GM21717 (cell line): Measurements from ENCODE around the gene GPC4.
A peak's percentile ranks its signal among the peaks of the same experiment; 100 is the strongest.

Source experiments
- ATAC-seq: cut with Tn5 transposase; IDR thresholded peaks from one replicate; pipeline ENCODE4 v1.9.1; 2021; ENCODE audit warnings: mild to moderate bottlenecking, moderate library complexity; ENCODE audit not compliant: unreplicated experiment

GPC4 gene

GRCh38 chrX:133412246-133412645 is 3.0 kb downstream of the GPC4 start:
- ATAC-seq, result no peak

- ATAC-seq, result no peak
Measured at GRCh38 chrX:133410550-133410949, 4.7 kb downstream of the GPC4 start.

- ATAC-seq, result no peak
Measured at GRCh38 chrX:133405498-133406185, 9.6 kb downstream of the GPC4 start.

GRCh38 chrX:133403984-133404383 is 11.3 kb downstream of the GPC4 start:
- ATAC-seq, result no peak

GRCh38 chrX:133402830-133403625 is 12.3 kb downstream of the GPC4 start:
- no peak for ATAC-seq

GRCh38 chrX:133402042-133402453 is 13.2 kb downstream of the GPC4 start:
- ATAC-seq, result no peak

- no peak for ATAC-seq
Measured at GRCh38 chrX:133401536-133401935, 13.8 kb downstream of the GPC4 start.

- ATAC-seq, result no peak
Measured at GRCh38 chrX:133399411-133399810, 15.9 kb downstream of the GPC4 start.

- no peak for ATAC-seq
Measured at GRCh38 chrX:133394765-133395164, 20.5 kb downstream of the GPC4 start.

- no peak for ATAC-seq
Measured at GRCh38 chrX:133392671-133393070, 22.6 kb downstream of the GPC4 start.

GRCh38 chrX:133391111-133391510 is 24.2 kb downstream of the GPC4 start:
- ATAC-seq, result no peak

GRCh38 chrX:133390676-133391075 is 24.6 kb downstream of the GPC4 start:
- no peak for ATAC-seq

- peak; percentile 43 for ATAC-seq
Measured at GRCh38 chrX:133389975-133390374, 25.3 kb downstream of the GPC4 start.

- ATAC-seq, result no peak
Measured at GRCh38 chrX:133384454-133384853, 30.8 kb downstream of the GPC4 start.

GRCh38 chrX:133380711-133381619 is 34.3 kb downstream of the GPC4 start:
- ATAC-seq, result peak; percentile 69

- no peak for ATAC-seq
Measured at GRCh38 chrX:133376422-133376821, 38.9 kb downstream of the GPC4 start.

GRCh38 chrX:133375615-133376340 is 39.5 kb downstream of the GPC4 start:
- ATAC-seq, result no peak

GRCh38 chrX:133374874-133375387 is 40.4 kb downstream of the GPC4 start:
- no peak for ATAC-seq

- ATAC-seq, result peak; percentile 67
Measured at GRCh38 chrX:133373386-133374079, 41.8 kb downstream of the GPC4 start.
